Transverse colon (tissue), 4 donors: ENCODE results near the gene TMEM106C.

Experiments used
- CTCF ChIP-seq, 5 experiments: fragments of 200-600 bp in 3 of 5; fragments of 450-650 bp in 2 of 5; sonication (generic) in 3 of 5; IDR thresholded peaks; 1 replicate in 2 of 5; 2 replicates in 3 of 5; pipeline ENCODE4 v1.5.1; 2016 to 2017; ENCODE audit warnings: antibody characterized with exemption in 5 of 5, inconsistent platforms in 3 of 5, mild to moderate bottlenecking in 2 of 5, moderate library complexity in 1 of 5
- EP300 ChIP-seq: sonication (generic); formaldehyde crosslinking; IDR thresholded peaks from one replicate; pipeline ENCODE4 v1.6.1; 2017; ENCODE audit warnings: antibody characterized with exemption, low read depth
- POLR2AphosphoS5 ChIP-seq, 3 donors: sonication (generic); formaldehyde crosslinking; IDR thresholded peaks; one replicate each; pipeline ENCODE4 v1.6.1; 2016; ENCODE audit warnings: antibody characterized with exemption in 3 of 3

DNA sequence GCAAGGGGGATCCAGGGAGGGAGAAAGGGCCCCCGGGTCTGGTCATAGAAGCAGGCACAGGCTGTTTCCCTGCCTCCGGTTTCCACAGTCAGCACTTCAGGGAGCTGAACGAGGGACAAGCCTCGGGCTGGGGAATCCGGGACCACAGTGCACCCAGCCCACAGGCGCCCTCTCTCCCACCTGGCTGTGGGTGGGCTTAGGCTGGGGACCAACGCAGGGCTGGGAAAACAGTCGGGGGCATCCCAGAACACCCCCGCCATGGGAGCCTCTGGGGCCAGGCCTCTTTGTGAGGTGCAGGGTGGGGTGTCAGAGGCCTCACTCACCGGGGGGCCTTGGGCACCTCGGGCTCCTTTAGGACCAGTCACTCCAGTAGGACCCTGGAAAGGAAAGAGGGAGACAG lies 16.3 kb downstream of the TMEM106C start:
- TF ChIP-seq EP300 (no peak), CTCF (IDR thresholded peaks at IDR 0.05) (no peak), POLR2AphosphoS5 (IDR thresholded peaks at IDR 0.05) (no peak)
